NB4 (cell line): ENCODE measurements around the gene SMCHD1.

ENCODE experiments used
- CTCF ChIP-seq: IDR thresholded peaks from one replicate; pipeline ENCODE4 v1.5.1; 2012; ENCODE audit warnings: low read depth, low read length
- MYC ChIP-seq: IDR thresholded peaks from 2 replicates; pipeline ENCODE4 v1.6.1; 2011; ENCODE audit warnings: low read depth, low read length

GRCh38 chr18:2625217-2625616 is 30.3 kb upstream of the SMCHD1 start:
- no peak for TF ChIP-seq CTCF
- no peak for TF ChIP-seq MYC
